Measurements from ENCODE around the gene CABP7.

GRCh38 chr22:29722587-29722986 is 2.8 kb downstream of the CABP7 start:
- TF ChIP-seq CTCF (IDR thresholded peaks at IDR 0.05; ENCODE audit: low read length) (no peak), EZH2 (IDR thresholded peaks at IDR 0.05; ENCODE audit: borderline replicate concordance, low read length) (no peak)
